HEK293T (cell line): ENCODE measurements around the gene TMEM38A.

ENCODE experiments used
- CTCF ChIA-PET: fragments of 350-600 bp; formaldehyde crosslinking; extraction: SDS; loops from one replicate; lab custom pipeline; 2021; ENCODE audit warnings: antibody characterized with exemption, inconsistent platforms; lab: Yijun Ruan, JAX
- POLR2A ChIA-PET: fragments of 350-600 bp; formaldehyde crosslinking; extraction: SDS; loops from one replicate; lab custom pipeline; 2020; ENCODE audit warnings: antibody characterized with exemption, inconsistent platforms; lab: Yijun Ruan, JAX
- DNase-seq: peaks from one replicate; pipeline ENCODE4 v3.0.0; 2012; ENCODE audit warnings: mixed read lengths; ENCODE audit errors: extremely low spot score
- ARNT ChIP-seq: fragments of 450-650 bp; IDR thresholded peaks from 2 replicates; pipeline ENCODE4 v1.6.1; 2017; ENCODE audit warnings: mild to moderate bottlenecking
- BHLHE40 ChIP-seq: fragments of 450-650 bp; IDR thresholded peaks from 2 replicates; pipeline ENCODE4 v1.6.1; 2016; ENCODE audit warnings: mild to moderate bottlenecking, moderate library complexity, borderline replicate concordance
- CTBP1 ChIP-seq: fragments of 450-650 bp; IDR thresholded peaks from 2 replicates; pipeline ENCODE4 v1.6.1; 2016; ENCODE audit warnings: borderline replicate concordance
- ELF4 ChIP-seq: fragments of 450-650 bp; IDR thresholded peaks from 2 replicates; pipeline ENCODE4 v1.6.1; 2017; ENCODE audit warnings: antibody characterized with exemption
- FOXA1 ChIP-seq: fragments of 450-650 bp; IDR thresholded peaks from 2 replicates; pipeline ENCODE4 v1.6.1; 2016; ENCODE audit warnings: mild to moderate bottlenecking
- FOXK2 ChIP-seq: fragments of 450-650 bp; IDR thresholded peaks from 2 replicates; pipeline ENCODE4 v1.6.1; 2016; ENCODE audit warnings: mild to moderate bottlenecking
- FOXM1 ChIP-seq: fragments of 450-650 bp; IDR thresholded peaks from 2 replicates; pipeline ENCODE4 v1.6.1; 2017; ENCODE audit warnings: mild to moderate bottlenecking, borderline replicate concordance
- HDGF ChIP-seq: fragments of 450-650 bp; IDR thresholded peaks from 2 replicates; pipeline ENCODE4 v1.6.1; 2017; ENCODE audit warnings: antibody characterized with exemption, borderline replicate concordance
- L3MBTL2 ChIP-seq: fragments of 450-650 bp; conservative IDR thresholded peaks from 2 replicates; pipeline ENCODE4 v1.6.1; 2016; ENCODE audit warnings: mild to moderate bottlenecking
- LEF1 ChIP-seq: fragments of 450-650 bp; IDR thresholded peaks from 2 replicates; pipeline ENCODE4 v1.6.1; 2017; ENCODE audit warnings: mild to moderate bottlenecking, borderline replicate concordance
- NFRKB ChIP-seq: fragments of 450-650 bp; IDR thresholded peaks from 2 replicates; pipeline ENCODE4 v1.6.1; 2016; ENCODE audit warnings: mild to moderate bottlenecking, moderate library complexity
- PKNOX1 ChIP-seq: fragments of 450-650 bp; IDR thresholded peaks from 2 replicates; pipeline ENCODE4 v1.6.1; 2016
- SP1 ChIP-seq: fragments of 450-650 bp; IDR thresholded peaks from 2 replicates; pipeline ENCODE4 v1.6.1; 2017
- SUZ12 ChIP-seq: fragments of 450-650 bp; IDR thresholded peaks from 2 replicates; pipeline ENCODE4 v1.6.1; 2016; ENCODE audit warnings: mild to moderate bottlenecking
- TARDBP ChIP-seq: fragments of 450-650 bp; IDR thresholded peaks from 2 replicates; pipeline ENCODE4 v1.6.1; 2016
- ZNF384 ChIP-seq: fragments of 450-650 bp; IDR thresholded peaks from 2 replicates; pipeline ENCODE4 v1.6.1; 2016

Gene TMEM38A

GRCh38 chr19:16624236-16624635, 36.7 kb upstream of the TMEM38A start:
- POLR2A ChIA-PET, result interaction anchor here (1.0 to 1.2 kb wide), 2 partner anchors 35 to 39 kb away, joined by 3 read pairs; no protein-coding TSS in a partner anchor
- no peak for TF ChIP-seq ARNT
- TF ChIP-seq PKNOX1, result no peak
- no peak for TF ChIP-seq ZNF384
- TF ChIP-seq ELF4, result no peak
- no peak for TF ChIP-seq FOXK2
- TF ChIP-seq TARDBP, result no peak
- no peak for TF ChIP-seq FOXA1
- TF ChIP-seq FOXM1, result no peak
- TF ChIP-seq CTBP1, result no peak
- TF ChIP-seq HDGF, result no peak
- TF ChIP-seq L3MBTL2, result no peak
- CTCF ChIA-PET, result interaction anchor here (0.6 kb wide), 1 partner anchor 130 kb away, joined by 3 read pairs; no protein-coding TSS in a partner anchor
- DNase-seq, result no peak

- TF ChIP-seq NFRKB (no peak), TARDBP (no peak), PKNOX1 (no peak), FOXA1 (no peak)
- CTCF ChIA-PET, result no interaction called here
- POLR2A ChIA-PET, result interaction anchor here (1.0 to 3.9 kb wide), 3 partner anchors 34 to 52 kb away, joined by 3 to 20 read pairs (median 3); partner anchors contain the start of gene SLC35E1
- DNase-seq, result no peak
These were observed 35.6 kb upstream of the TMEM38A start for GRCh38 chr19:16625163-16625958.

- no peak for DNase-seq
- CTCF ChIA-PET, result no interaction called here
- TF ChIP-seq PKNOX1 (no peak), HDGF (no peak), BHLHE40 (no peak), ELF4 (no peak), SP1 (no peak), ARNT (no peak), FOXA1 (no peak), FOXK2 (no peak), LEF1 (no peak), FOXM1 (no peak)
- POLR2A ChIA-PET, result interaction anchor here (0.6 to 3.9 kb wide), 9 partner anchors 8 to 295 kb away, joined by 3 to 20 read pairs (median 3); partner anchors contain the start of genes CHERP, SLC35E1 and SMIM7
These were observed 34.1 kb upstream of the TMEM38A start for GRCh38 chr19:16626796-16627192.

- CTCF ChIA-PET, result no interaction called here
- no peak for TF ChIP-seq FOXK2
- TF ChIP-seq TARDBP, result no peak
- no peak for TF ChIP-seq NFRKB
- TF ChIP-seq ELF4, result no peak
- no peak for TF ChIP-seq BHLHE40
- TF ChIP-seq CTBP1, result no peak
- no peak for TF ChIP-seq SP1
- TF ChIP-seq SUZ12, result no peak
- no peak for TF ChIP-seq HDGF
- TF ChIP-seq ZNF384, result no peak
- no peak for TF ChIP-seq L3MBTL2
- no peak for TF ChIP-seq ARNT
- no peak for TF ChIP-seq PKNOX1
- TF ChIP-seq FOXM1, result no peak
- POLR2A ChIA-PET, result interaction anchor here (0.6 to 3.9 kb wide), 12 partner anchors 8 to 86 kb away, joined by 3 to 20 read pairs (median 3); partner anchors contain the start of genes CHERP, SLC35E1 and SMIM7
- no peak for DNase-seq
These were observed 33.6 kb upstream of the TMEM38A start for GRCh38 chr19:16627193-16627927.

- ChIA-PET CTCF (no interaction called here), POLR2A (interaction anchor here (0.6 to 3.9 kb wide), 15 partner anchors 9 to 147 kb away, joined by 3 to 20 read pairs (median 3); partner anchors contain the start of genes SLC35E1, SMIM7 and TMEM38A)
- no peak for DNase-seq
- TF ChIP-seq FOXK2, result no peak
- no peak for TF ChIP-seq LEF1
- TF ChIP-seq ELF4, result no peak
- no peak for TF ChIP-seq ARNT
- TF ChIP-seq HDGF, result no peak
- no peak for TF ChIP-seq CTBP1
- TF ChIP-seq BHLHE40, result no peak
- TF ChIP-seq TARDBP, result no peak
- TF ChIP-seq NFRKB, result no peak
- TF ChIP-seq FOXA1, result no peak
- no peak for TF ChIP-seq L3MBTL2
- no peak for TF ChIP-seq ZNF384
- TF ChIP-seq SP1, result no peak
- TF ChIP-seq PKNOX1, result no peak
These were observed 33.1 kb upstream of the TMEM38A start for GRCh38 chr19:16627928-16628182.
